ENCODE data around the gene PC.

Gene PC

DNA sequence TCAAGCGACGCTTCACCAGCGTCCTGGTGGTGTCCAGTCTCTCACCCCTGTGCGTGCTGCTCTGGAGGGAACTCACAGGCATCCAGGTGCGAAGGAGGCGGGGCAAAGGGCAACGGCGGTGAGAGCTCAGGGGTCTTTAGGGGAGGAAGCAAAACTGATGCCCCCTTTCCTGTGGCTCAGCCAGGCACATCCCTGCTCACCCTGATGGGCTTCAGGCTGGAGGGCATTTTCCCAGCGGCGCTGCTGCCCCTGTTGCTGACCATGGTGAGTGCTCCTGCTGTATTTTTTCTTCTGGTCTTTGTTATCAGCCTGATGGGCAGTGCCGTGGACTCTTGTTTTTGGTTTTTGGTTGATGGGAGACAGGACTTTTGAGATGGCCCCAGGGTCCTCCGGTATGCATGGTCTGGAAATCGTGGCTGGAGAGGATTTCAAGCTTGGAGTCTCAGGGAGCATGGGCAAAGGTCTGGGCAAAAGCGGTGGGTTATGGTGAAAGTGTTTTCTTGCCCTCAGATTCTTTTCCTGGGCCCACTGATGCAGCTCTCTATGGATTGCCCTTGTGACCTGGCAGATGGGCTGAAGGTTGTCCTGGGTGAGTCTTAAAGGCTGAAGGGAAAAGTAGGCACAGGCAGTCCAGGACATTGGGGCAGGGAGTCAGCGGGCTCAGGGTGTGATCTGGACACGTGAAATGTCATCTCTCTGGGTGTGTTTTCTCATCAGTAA, 114.2 kb downstream of the PC start:
- no peak for DNase-seq
- peaks cover 6 to 50% (median 23%) of the 10 kb centered on the region in 3 donors for H3K36me3 ChIP-seq
- intact Hi-C loops (cut with DNase I; ENCODE audit: low total_unique reads), result loop anchor here (10.0 kb wide), 1 partner anchor 221 kb away; no protein-coding TSS in a partner anchor

DNA sequence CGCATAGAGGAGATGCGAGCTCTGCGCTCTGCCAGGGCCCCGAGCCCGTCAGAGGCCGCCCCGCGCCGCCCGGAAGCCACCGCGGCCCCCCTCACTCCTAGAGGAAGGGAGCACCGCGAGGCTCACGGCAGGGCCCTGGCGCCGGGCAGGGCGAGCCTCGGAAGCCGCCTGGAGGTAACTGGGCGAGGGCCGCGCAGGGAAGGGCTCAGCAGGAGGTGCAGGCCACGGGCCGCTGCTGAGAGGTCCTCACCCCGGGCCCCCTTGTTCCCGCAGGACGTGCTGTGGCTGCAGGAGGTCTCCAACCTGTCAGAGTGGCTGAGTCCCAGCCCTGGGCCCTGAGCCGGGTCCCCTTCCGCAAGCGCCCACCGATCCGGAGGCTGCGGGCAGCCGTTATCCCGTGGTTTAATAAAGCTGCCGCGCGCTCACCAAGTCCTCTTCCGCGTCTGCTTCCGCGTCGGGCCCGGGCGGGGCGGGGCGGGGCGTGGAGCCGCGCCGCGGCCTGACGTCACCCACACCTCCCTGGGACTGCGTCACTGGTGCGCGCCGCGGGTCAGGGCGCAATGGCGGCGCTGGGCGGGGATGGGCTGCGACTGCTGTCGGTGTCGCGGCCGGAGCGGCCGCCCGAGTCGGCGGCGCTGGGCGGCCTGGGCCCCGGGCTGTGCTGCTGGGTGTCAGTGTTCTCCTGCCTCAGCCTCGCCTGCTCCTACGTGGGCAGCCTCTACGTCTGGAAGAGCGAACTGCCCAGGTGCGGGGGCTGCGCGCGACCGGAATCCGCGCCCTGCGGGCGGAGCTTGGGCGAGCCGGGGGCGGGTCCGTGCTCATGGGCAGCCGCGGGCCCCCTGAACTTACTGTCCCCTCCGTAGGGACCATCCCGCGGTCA, 115.0 kb downstream of the PC start, which contains the start of gene RCE1:
TSS of gene RCE1 (plus strand) at position 546 of the 880 bp plus-strand sequence. CDS start at position 561, 15 bp downstream.
- peak within 1 kb of the TSS; percentile 81 to 92 for H3K4me3 ChIP-seq
- TF ChIP-seq, protein P1, sequence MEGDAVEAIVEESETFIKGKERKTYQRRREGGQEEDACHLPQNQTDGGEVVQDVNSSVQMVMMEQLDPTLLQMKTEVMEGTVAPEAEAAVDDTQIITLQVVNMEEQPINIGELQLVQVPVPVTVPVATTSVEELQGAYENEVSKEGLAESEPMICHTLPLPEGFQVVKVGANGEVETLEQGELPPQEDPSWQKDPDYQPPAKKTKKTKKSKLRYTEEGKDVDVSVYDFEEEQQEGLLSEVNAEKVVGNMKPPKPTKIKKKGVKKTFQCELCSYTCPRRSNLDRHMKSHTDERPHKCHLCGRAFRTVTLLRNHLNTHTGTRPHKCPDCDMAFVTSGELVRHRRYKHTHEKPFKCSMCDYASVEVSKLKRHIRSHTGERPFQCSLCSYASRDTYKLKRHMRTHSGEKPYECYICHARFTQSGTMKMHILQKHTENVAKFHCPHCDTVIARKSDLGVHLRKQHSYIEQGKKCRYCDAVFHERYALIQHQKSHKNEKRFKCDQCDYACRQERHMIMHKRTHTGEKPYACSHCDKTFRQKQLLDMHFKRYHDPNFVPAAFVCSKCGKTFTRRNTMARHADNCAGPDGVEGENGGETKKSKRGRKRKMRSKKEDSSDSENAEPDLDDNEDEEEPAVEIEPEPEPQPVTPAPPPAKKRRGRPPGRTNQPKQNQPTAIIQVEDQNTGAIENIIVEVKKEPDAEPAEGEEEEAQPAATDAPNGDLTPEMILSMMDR (IDR thresholded peaks at IDR 0.05), result no peak
- H3K27ac ChIP-seq, result peak within 1 kb of the TSS; percentile 91 to 98
- H3K27me3 ChIP-seq, result no peaks in the 10 kb centered on the region
- no peaks in the 10 kb centered on the region for H3K9me3 ChIP-seq
- H3K4me1 ChIP-seq, result peaks cover 8 to 37% (median 29%) of the 10 kb centered on the region in 4 donors
- peaks cover 6 to 50% (median 23%) of the 10 kb centered on the region in 3 donors for H3K36me3 ChIP-seq
- DNase-seq, result peak; percentile 84 to 94
- intact Hi-C loops (cut with DNase I; ENCODE audit: low total_unique reads), result loop anchor here (10.0 kb wide), 1 partner anchor 222 kb away; no protein-coding TSS in a partner anchor

More for the DNA sequence above, 114.2 kb downstream of the PC start:
- peaks cover 8 to 37% (median 29%) of the 10 kb centered on the region in 4 donors for H3K4me1 ChIP-seq
- TF ChIP-seq, protein P1 (IDR thresholded peaks at IDR 0.05), result no peak
- H3K9me3 ChIP-seq, result no peaks in the 10 kb centered on the region
- H3K27ac ChIP-seq, result peak overlapping the region; percentile 91 to 98
- no peaks in the 10 kb centered on the region for H3K27me3 ChIP-seq
- peak overlapping the region; percentile 81 to 92 for H3K4me3 ChIP-seq

DNA sequence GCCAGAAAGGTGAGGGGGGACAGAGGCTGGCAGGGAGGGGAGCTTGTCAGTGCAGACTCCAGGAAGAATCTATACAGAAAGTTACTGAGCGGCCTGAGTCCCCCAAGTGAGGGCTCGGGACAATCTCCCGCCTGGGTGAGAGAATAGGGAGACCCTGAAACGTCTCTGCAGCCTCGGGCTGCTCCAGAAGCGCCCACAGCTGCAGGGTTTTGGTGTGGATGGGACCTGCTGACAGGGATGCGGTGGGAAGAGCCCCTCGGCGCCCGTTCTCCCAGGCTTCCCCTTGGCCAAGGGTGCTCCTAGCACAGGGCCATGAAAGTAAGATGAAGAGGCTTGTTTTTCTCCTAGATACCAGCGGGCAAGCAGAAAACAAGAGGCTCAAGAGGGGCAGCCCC, 115.7 kb downstream of the PC start:
- peak overlapping the region; percentile 81 to 92 for H3K4me3 ChIP-seq
- H3K36me3 ChIP-seq, result peaks cover 6 to 50% (median 20%) of the 10 kb centered on the region in 3 donors
- intact Hi-C loops (cut with DNase I; ENCODE audit: low total_unique reads), result loop anchor here (10.0 kb wide), 1 partner anchor 222 kb away; no protein-coding TSS in a partner anchor
- no peaks in the 10 kb centered on the region for H3K9me3 ChIP-seq
- TF ChIP-seq, protein P1 (IDR thresholded peaks at IDR 0.05), result no peak
- H3K27ac ChIP-seq, result peak overlapping the region; percentile 91 to 98
- peaks cover 8 to 37% (median 29%) of the 10 kb centered on the region in 4 donors for H3K4me1 ChIP-seq
- no peak for DNase-seq
- H3K27me3 ChIP-seq, result no peaks in the 10 kb centered on the region

DNA sequence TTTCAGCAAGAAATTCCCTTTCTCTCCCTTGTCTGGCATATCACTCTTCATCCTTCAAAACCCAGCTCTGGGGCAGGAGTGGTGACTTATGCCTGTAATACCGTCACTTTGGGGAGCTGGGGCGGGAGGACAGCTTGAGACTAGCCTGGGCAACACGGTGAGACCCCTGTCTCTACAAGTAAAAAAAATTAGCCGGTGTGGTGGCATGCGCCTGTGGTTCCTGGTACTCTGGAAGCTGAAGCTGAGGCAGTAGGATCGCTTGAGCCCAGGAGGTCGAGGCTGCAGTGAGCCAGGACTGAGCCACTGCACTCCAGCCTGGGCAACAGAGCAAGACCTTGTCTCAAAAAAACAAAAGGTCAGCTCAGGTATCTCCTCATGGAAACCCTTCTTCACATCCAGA, 116.3 kb downstream of the PC start:
- H3K4me3 ChIP-seq, result peak overlapping the region; percentile 81 to 92
- intact Hi-C loops (cut with DNase I; ENCODE audit: low total_unique reads), result loop anchor here (10.0 kb wide), 1 partner anchor 223 kb away; no protein-coding TSS in a partner anchor
- TF ChIP-seq, protein P1 (IDR thresholded peaks at IDR 0.05), result no peak
- no peaks in the 10 kb centered on the region for H3K9me3 ChIP-seq
- H3K27me3 ChIP-seq, result no peaks in the 10 kb centered on the region
- peaks cover 8 to 37% (median 29%) of the 10 kb centered on the region in 4 donors for H3K4me1 ChIP-seq
- peak overlapping the region in 1 of 2 donors; percentile 91 for H3K27ac ChIP-seq
- peaks cover 6 to 46% (median 19%) of the 10 kb centered on the region in 3 donors for H3K36me3 ChIP-seq
- DNase-seq, result no peak

DNA sequence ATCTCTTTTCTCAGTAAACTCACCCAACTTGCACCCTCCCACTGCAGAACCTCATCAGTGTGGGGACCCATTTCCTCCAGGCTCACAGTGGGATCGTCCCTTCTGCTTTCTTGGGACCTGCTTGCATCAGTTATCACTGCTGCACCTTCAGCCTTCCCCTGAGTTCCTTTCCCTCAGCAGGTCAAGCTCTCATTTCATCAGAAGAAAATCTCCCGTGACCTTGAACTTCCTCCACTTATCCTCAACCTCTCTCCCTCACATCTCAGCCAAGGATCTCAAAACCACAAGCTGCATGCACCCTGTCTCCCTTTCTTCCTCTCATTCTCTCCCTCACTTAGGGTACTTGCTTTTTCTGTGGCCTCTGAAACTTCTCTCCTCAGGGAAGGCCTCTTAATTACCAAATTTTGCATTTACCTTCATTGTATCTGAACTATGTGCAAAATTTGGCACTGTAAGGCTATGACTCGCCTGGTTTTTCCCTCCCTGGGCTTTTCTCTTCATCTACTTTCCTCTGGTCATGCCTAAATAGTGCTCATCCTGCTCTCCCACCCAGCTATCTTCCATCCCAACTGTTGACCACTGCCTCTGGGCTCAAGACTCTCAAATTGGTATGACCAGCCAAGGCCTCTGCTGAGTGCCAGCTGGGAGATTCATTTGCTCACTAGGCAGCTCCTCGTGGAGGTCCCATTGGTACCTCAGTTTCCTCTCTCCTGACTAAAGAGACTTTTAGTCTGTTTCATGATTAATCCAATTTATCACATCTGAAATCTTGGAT, 117.7 kb downstream of the PC start:
- no peak for DNase-seq
- intact Hi-C loops (cut with DNase I; ENCODE audit: low total_unique reads), result loop anchor here (10.0 kb wide), 1 partner anchor 224 kb away; no protein-coding TSS in a partner anchor
- H3K27ac ChIP-seq, result no peak overlapping the region
- H3K4me3 ChIP-seq, result no peak overlapping the region
- H3K27me3 ChIP-seq, result no peaks in the 10 kb centered on the region
- TF ChIP-seq, protein P1 (IDR thresholded peaks at IDR 0.05), result no peak
- H3K36me3 ChIP-seq, result peaks cover under 1 to 32% (median 9%) of the 10 kb centered on the region in 3 donors
- peaks cover 8 to 37% (median 29%) of the 10 kb centered on the region in 4 donors for H3K4me1 ChIP-seq
- H3K9me3 ChIP-seq, result no peaks in the 10 kb centered on the region

Data from tibial artery (tissue), 4 donors.